Liver (tissue), 9 donors: ENCODE data around the gene OR6Q1. TPM values are rescaled to one million over a fixed set of nuclear protein-coding genes. Genes with fewer than 3 reads are reported as not detected.

Experiments used
- DNase-seq: peaks from one replicate; pipeline ENCODE4 v3.0.0-alpha.2; 2017; ENCODE audit warnings: low spot score
- H3K27ac ChIP-seq, 2 donors: one replicate each; pipeline ENCODE4 v1.7.0; 2013; ENCODE audit warnings: inconsistent platforms in 2 of 2, low read length in 2 of 2, control low read depth in 1 of 2, low read depth in 1 of 2, mild to moderate bottlenecking in 1 of 2
- H3K27me3 ChIP-seq, 4 donors: one replicate each; pipeline versions ENCODE4 v1.6.1 to v1.7.0; 2013; ENCODE audit warnings: low read length in 3 of 4, inconsistent platforms in 1 of 4, mild to moderate bottlenecking in 1 of 4, moderate library complexity in 1 of 4; ENCODE audit not compliant: control insufficient read depth in 4 of 4, insufficient read depth in 4 of 4
- H3K36me3 ChIP-seq, 4 donors: one replicate each; pipeline versions ENCODE4 v1.6.1 to v1.7.0; 2013; ENCODE audit warnings: low read length in 3 of 4, mild to moderate bottlenecking in 3 of 4, low read depth in 1 of 4, moderate library complexity in 1 of 4; ENCODE audit not compliant: control insufficient read depth in 4 of 4, insufficient read depth in 3 of 4
- H3K4me1 ChIP-seq, 4 donors: one replicate each; pipeline versions ENCODE4 v1.6.1 to v1.7.0; 2013; ENCODE audit warnings: low read length in 3 of 4, mild to moderate bottlenecking in 3 of 4, moderate library complexity in 1 of 4; ENCODE audit not compliant: control insufficient read depth in 4 of 4, insufficient read depth in 4 of 4
- H3K4me3 ChIP-seq, 3 donors: one replicate each; pipeline versions ENCODE4 v1.6.1 to v1.7.0; 2013; ENCODE audit warnings: low read length in 3 of 3, control low read depth in 1 of 3, low read depth in 1 of 3, mild to moderate bottlenecking in 1 of 3
- H3K9ac ChIP-seq, 2 donors: one replicate each; pipeline ENCODE4 v1.7.0; 2013; ENCODE audit warnings: low read length in 2 of 2, mild to moderate bottlenecking in 2 of 2, moderate library complexity in 2 of 2, control low read depth in 1 of 2, low read depth in 1 of 2
- H3K9me3 ChIP-seq, 4 donors: one replicate each; pipeline versions ENCODE4 v1.6.1 to v1.7.0; 2013; ENCODE audit warnings: low read length in 3 of 4; ENCODE audit not compliant: control insufficient read depth in 4 of 4
- ATF3 ChIP-seq: IDR thresholded peaks from 2 replicates; pipeline ENCODE4 v1.6.1; 2016; ENCODE audit warnings: antibody characterized with exemption
- CTCF ChIP-seq: fragments of 150-350 bp; IDR thresholded peaks from 2 replicates; pipeline ENCODE4 v1.5.1; 2017; ENCODE audit warnings: improper control_type of control experiment, low read depth, low read length; ENCODE audit not compliant: missing input control
- EGR1 ChIP-seq, 2 donors: IDR thresholded peaks; 2 replicates each; pipeline ENCODE4 v1.6.1; 2016 to 2018; ENCODE audit warnings: antibody characterized with exemption in 2 of 2, low read depth in 2 of 2
- FOXA1 ChIP-seq: IDR thresholded peaks from 2 replicates; pipeline ENCODE4 v1.6.1; 2016; ENCODE audit warnings: antibody characterized with exemption
- FOXA2 ChIP-seq: IDR thresholded peaks from 2 replicates; pipeline ENCODE4 v1.6.1; 2016; ENCODE audit warnings: antibody characterized with exemption
- GABPA ChIP-seq, 2 donors: IDR thresholded peaks in 1 of 2; conservative IDR thresholded peaks in 1 of 2; 2 replicates each; pipeline ENCODE4 v1.6.1; 2016; ENCODE audit warnings: antibody characterized with exemption in 2 of 2, mild to moderate bottlenecking in 1 of 2, moderate library complexity in 1 of 2
- HNF4A ChIP-seq, 2 donors: conservative IDR thresholded peaks; 2 replicates each; pipeline ENCODE4 v1.6.1; 2016; ENCODE audit warnings: antibody characterized with exemption in 2 of 2, mild to moderate bottlenecking in 2 of 2
- HNF4G ChIP-seq: IDR thresholded peaks from 2 replicates; pipeline ENCODE4 v1.6.1; 2016; ENCODE audit warnings: antibody characterized with exemption
- JUND ChIP-seq, 2 donors: IDR thresholded peaks; 2 replicates each; pipeline ENCODE4 v1.6.1; 2016; ENCODE audit warnings: antibody characterized with exemption in 2 of 2
- MAX ChIP-seq: IDR thresholded peaks from 2 replicates; pipeline ENCODE4 v1.6.1; 2016; ENCODE audit warnings: antibody characterized with exemption
- NR2F2 ChIP-seq: IDR thresholded peaks from 2 replicates; pipeline ENCODE4 v1.6.1; 2016; ENCODE audit warnings: antibody characterized with exemption
- RAD21 ChIP-seq, 2 donors: IDR thresholded peaks; 2 replicates each; pipeline ENCODE4 v1.6.1; 2016; ENCODE audit warnings: antibody characterized with exemption in 2 of 2, mild to moderate bottlenecking in 2 of 2
- REST ChIP-seq: IDR thresholded peaks from 2 replicates; pipeline ENCODE4 v1.6.1; 2016; ENCODE audit warnings: antibody characterized with exemption, mild to moderate bottlenecking
- RXRA ChIP-seq, 2 donors: IDR thresholded peaks; 2 replicates each; pipeline ENCODE4 v1.6.1; 2017 to 2018; ENCODE audit warnings: antibody characterized with exemption in 2 of 2, mild to moderate bottlenecking in 1 of 2
- SP1 ChIP-seq: IDR thresholded peaks from 2 replicates; pipeline ENCODE4 v1.6.1; 2018; ENCODE audit warnings: antibody characterized with exemption, mild to moderate bottlenecking
- TAF1 ChIP-seq: conservative IDR thresholded peaks from 2 replicates; pipeline ENCODE4 v1.6.1; 2016; ENCODE audit warnings: antibody characterized with exemption, mild to moderate bottlenecking
- YY1 ChIP-seq: IDR thresholded peaks from 2 replicates; pipeline ENCODE4 v1.6.1; 2016; ENCODE audit warnings: antibody characterized with exemption, mild to moderate bottlenecking
- ZBTB33 ChIP-seq: IDR thresholded peaks from 2 replicates; pipeline ENCODE4 v1.6.1; 2016; ENCODE audit warnings: antibody characterized with exemption
- WGBS: extraction: QIAGEN DNeasy Blood & Tissue Kit; methylation state at CpG from one replicate; pipeline ENCODE4 v1.1.7; 2013; 5-methylcytosine and 5-hydroxymethylcytosine counted together
- polyA plus RNA-seq, 2 donors: library from polyadenylated mRNA; stranded (reverse) in 1 of 2; unstranded in 1 of 2; fragments of 200-250 nt in 1 of 2; fragments of >200 nt in 1 of 2; fragmentation: Nextera tagmentation in 1 of 2; extraction: Ambion mirVana in 1 of 2; gene quantifications; one replicate each; pipeline versions ENCODE4 v1.2.1 to v1.2.3, GENCODE V29; 2013 to 2015
- total RNA-seq, 2 donors: library from RNA; depleted of rRNA; stranded (reverse); fragments of >200 nt; gene quantifications; one replicate each; pipeline ENCODE4 v1.2.3, GENCODE V29; 2014
- donor health status: healthy.
- donor health status: healthy.
- donor health status: healthy.
- donor health status: healthy.
- donor health status: healthy.

OR6Q1 gene
- total and polyA plus RNA-seq, 4 donors = not detected

- Histone ChIP-seq H3K36me3 (no peaks in the 10 kb centered on the region), H3K9me3 (no peaks in the 10 kb centered on the region), H3K4me1 (no peaks in the 10 kb centered on the region), H3K27ac (peak overlapping the region; percentile 7 to 28), H3K9ac (no peak overlapping the region), H3K27me3 (no peaks in the 10 kb centered on the region), H3K4me3 (no peak overlapping the region)
- DNase-seq = no peak
- WGBS = 59% methylated on average over 6 of the region's 6 CpGs
- no peak for TF ChIP-seq HNF4A (conservative IDR thresholded peaks at IDR 0.05)
- peak; percentile 67 to 76 for TF ChIP-seq RXRA (IDR thresholded peaks at IDR 0.05)
- TF ChIP-seq FOXA2 = no peak
- no peak for TF ChIP-seq CTCF
- no peak for TF ChIP-seq ATF3
- TF ChIP-seq REST = no peak
- TF ChIP-seq HNF4G = no peak
- TF ChIP-seq ZBTB33 = no peak
- TF ChIP-seq GABPA (IDR thresholded peaks at IDR 0.05 in 1 of 2, conservative IDR thresholded peaks at IDR 0.05 in 1 of 2) = no peak
- peak; percentile 62 for TF ChIP-seq SP1
- TF ChIP-seq FOXA1 = no peak
- TF ChIP-seq TAF1 = no peak
- TF ChIP-seq MAX = no peak
- TF ChIP-seq RAD21 (IDR thresholded peaks at IDR 0.05) = peak in 1 of 2 donors; percentile 39
- no peak for TF ChIP-seq EGR1 (IDR thresholded peaks at IDR 0.05; ENCODE audit: low read depth in 2 of 2)
- peak; percentile 97 for TF ChIP-seq NR2F2
- TF ChIP-seq JUND (IDR thresholded peaks at IDR 0.05) = peak in 1 of 2 donors; percentile 7
- TF ChIP-seq YY1 = peak; percentile 25
Measured at GRCh38 chr11:58028687-58029411, 1.9 kb upstream of the OR6Q1 start.
